Measurements from ENCODE around the gene PDGFD.

PDGFD gene

GRCh38 chr11:104164028-104164520 lies at the start of gene PDGFD:
TSS of gene PDGFD (minus strand) at chr11:104164147.
- no peak for DNase-seq

- DNase-seq, result no peak
Measured at GRCh38 chr11:104206936-104207335, 43.0 kb upstream of the PDGFD start.

- no peak for DNase-seq
Measured at GRCh38 chr11:104205838-104206237, 41.9 kb upstream of the PDGFD start.

GRCh38 chr11:104200688-104201087 lies 36.7 kb upstream of the PDGFD start:
- DNase-seq, result no peak

- no peak for DNase-seq
Measured at GRCh38 chr11:104199053-104199452, 35.1 kb upstream of the PDGFD start.

- DNase-seq, result no peak
Measured at GRCh38 chr11:104198576-104198975, 34.6 kb upstream of the PDGFD start.

- DNase-seq, result no peak
Measured at GRCh38 chr11:104191124-104191523, 27.2 kb upstream of the PDGFD start.

GRCh38 chr11:104183593-104183992 lies 19.6 kb upstream of the PDGFD start:
- no peak for DNase-seq

- no peak for DNase-seq
Measured at GRCh38 chr11:104175769-104176168, 11.8 kb upstream of the PDGFD start.

- no peak for DNase-seq
Measured at GRCh38 chr11:104169091-104169490, 5.1 kb upstream of the PDGFD start.

GRCh38 chr11:104165014-104165413 lies 1.1 kb upstream of the PDGFD start:
- no peak for DNase-seq

- DNase-seq, result no peak
Measured at GRCh38 chr11:104163100-104164027, 583 bp downstream of the PDGFD start.

- DNase-seq, result no peak
Measured at GRCh38 chr11:104161751-104162450, 2.0 kb downstream of the PDGFD start.

- no peak for DNase-seq
Measured at GRCh38 chr11:104159356-104159755, 4.6 kb downstream of the PDGFD start.

GRCh38 chr11:104155375-104155774 lies 8.6 kb downstream of the PDGFD start:
- no peak for DNase-seq

GRCh38 chr11:104154296-104154695 lies 9.7 kb downstream of the PDGFD start:
- DNase-seq, result no peak

- no peak for DNase-seq
Measured at GRCh38 chr11:104152941-104153505, 10.9 kb downstream of the PDGFD start.

GRCh38 chr11:104151404-104152204 lies 12.3 kb downstream of the PDGFD start:
- no peak for DNase-seq

- DNase-seq, result no peak
Measured at GRCh38 chr11:104148706-104149105, 15.2 kb downstream of the PDGFD start.

- no peak for DNase-seq
Measured at GRCh38 chr11:104148074-104148473, 15.9 kb downstream of the PDGFD start.

GRCh38 chr11:104146943-104147342 lies 17.0 kb downstream of the PDGFD start:
- no peak for DNase-seq

GRCh38 chr11:104146421-104146820 lies 17.5 kb downstream of the PDGFD start:
- no peak for DNase-seq

GRCh38 chr11:104145062-104145461 lies 18.9 kb downstream of the PDGFD start:
- no peak for DNase-seq
